K562 (cell line): ENCODE measurements around the gene CNBD2. TPM values are rescaled to one million over a fixed set of nuclear protein-coding genes. Genes with fewer than 3 reads are reported as not detected.
A peak's percentile ranks its signal among the peaks of the same experiment; 100 is the strongest.

Experiments used
- AFF1 ChIP-seq, 2 experiments: fragments of 450-650 bp; IDR thresholded peaks; 2 replicates each; pipeline ENCODE4 v1.6.1; 2018; ENCODE audit warnings: mild to moderate bottlenecking in 2 of 2, low read depth in 1 of 2; ENCODE audit not compliant: partially characterized antibody in 2 of 2
- CC2D1A ChIP-seq: fragments of 450-650 bp; IDR thresholded peaks from 2 replicates; pipeline ENCODE4 v1.6.1; 2017; ENCODE audit warnings: mild to moderate bottlenecking
- CXXC5 ChIP-seq: fragments of 250-450 bp; sonication (Bioruptor Pico); IDR thresholded peaks from 2 replicates; pipeline ENCODE4 v1.8.0; 2022; ENCODE audit warnings: inconsistent platforms, mild to moderate bottlenecking, moderate library complexity
- DPF2 ChIP-seq: fragments of 450-650 bp; IDR thresholded peaks from 2 replicates; pipeline ENCODE4 v1.6.1; 2016
- ESRRA ChIP-seq: fragments of 450-650 bp; IDR thresholded peaks from 2 replicates; pipeline ENCODE4 v1.6.1; 2014; ENCODE audit warnings: low read depth, mild to moderate bottlenecking, moderate library complexity, borderline replicate concordance
- HBP1 ChIP-seq: fragments of 450-650 bp; formaldehyde crosslinking; IDR thresholded peaks from 2 replicates; pipeline ENCODE4 v1.4.0; 2022; ENCODE audit warnings: missing genetic modification characterization
- HES1 ChIP-seq: fragments of 450-650 bp; IDR thresholded peaks from 2 replicates; pipeline ENCODE4 v1.6.1; 2016; ENCODE audit warnings: low read depth, mild to moderate bottlenecking, moderate library complexity
- MYBL2 ChIP-seq, 2 experiments: fragments of 450-650 bp in 1 of 2; sonication (generic) in 1 of 2; formaldehyde crosslinking in 1 of 2; IDR thresholded peaks; 2 replicates each; pipeline versions ENCODE4 v1.6.1 to v1.8.1; 2017 to 2022; ENCODE audit warnings: borderline replicate concordance in 1 of 2, inconsistent platforms in 1 of 2, low read depth in 1 of 2, mild to moderate bottlenecking in 1 of 2, missing genetic modification reagents in 1 of 2, moderate library complexity in 1 of 2
- POLR3G ChIP-seq: IDR thresholded peaks from 2 replicates; pipeline ENCODE4 v1.6.1; 2011; ENCODE audit not compliant: insufficient read length, insufficient replicate concordance; ENCODE audit errors: extremely low read depth
- RBM15 ChIP-seq: fragments of 200-400 bp; formaldehyde crosslinking; IDR thresholded peaks from 2 replicates; pipeline ENCODE4 v1.6.1; 2018; ENCODE audit warnings: mild to moderate bottlenecking, low read length, moderate library complexity; ENCODE audit not compliant: insufficient read depth
- RCOR1 ChIP-seq, 2 experiments: IDR thresholded peaks; 2 replicates each; pipeline ENCODE4 v1.6.1; 2012; ENCODE audit warnings: low read depth in 2 of 2, low read length in 2 of 2, borderline replicate concordance in 1 of 2, improper control_type of control experiment in 1 of 2
- SRSF7 ChIP-seq: fragments of 200-400 bp; formaldehyde crosslinking; optimal IDR thresholded peaks from 2 replicates; pipeline ENCODE3; 2017; ENCODE audit warnings: mild to moderate bottlenecking, low read depth, low read length
- YBX1 ChIP-seq: fragments of 450-650 bp; IDR thresholded peaks from 2 replicates; pipeline ENCODE4 v1.7.1; 2016; ENCODE audit warnings: mild to moderate bottlenecking
- ZNF12 ChIP-seq: sonication (generic); formaldehyde crosslinking; IDR thresholded peaks from 2 replicates; pipeline ENCODE4 v1.4.0; 2020; ENCODE audit warnings: mild to moderate bottlenecking, missing genetic modification reagents
- polyA plus RNA-seq, 8 experiments: library from polyadenylated mRNA; depleted of rRNA in 4 of 8; stranded (reverse) in 5 of 8; unstranded in 3 of 8; fragments of >200 nt; fragmentation: Nextera tagmentation in 2 of 8; fragmentation: Illumina TruSeq in 1 of 8; extraction: Ambion mirVana in 2 of 8; extraction: Trizol in 1 of 8; gene quantifications; 2 replicates each; pipeline versions ENCODE4 v1.2.1 to v1.2.3, GENCODE V29; 2011 to 2014; ENCODE audit warnings: inconsistent platforms in 1 of 8, missing spikeins in 1 of 8
- total RNA-seq, 7 experiments: library from RNA; depleted of rRNA in 6 of 7; stranded (reverse); fragments of >200 nt in 6 of 7; fragmentation: Illumina TruSeq in 2 of 7; extraction: Trizol in 2 of 7; gene quantifications; 2 replicates each; pipeline versions ENCODE4 v1.2.1 to v1.2.3, GENCODE V29; 2011 to 2021; ENCODE audit warnings: low replicate concordance in 1 of 7
- TF ChIP-seq, protein P1 (sequence below): fragments of 450-650 bp; conservative IDR thresholded peaks from 2 replicates; pipeline ENCODE4 v1.6.1; 2016; ENCODE audit warnings: missing genetic modification characterization, low read depth, mild to moderate bottlenecking, control low read depth, missing compliant biosample characterization

CNBD2 gene
- total and polyA plus RNA-seq, 9 of the 15 experiments (the other 6 are each of a cell fraction or from before 2014, with no cell fraction given), result 3.2 to 17.5 (median 5.3) TPM

GRCh38 chr20:35978041-35978513, 9.7 kb downstream of the CNBD2 start (continued):
- TF ChIP-seq RBM15 (no peak), HES1 (no peak), YBX1 (no peak), CC2D1A (no peak), AFF1 (IDR thresholded peaks at IDR 0.05; ENCODE audit: low read depth in 1 of 2, partially characterized antibody in 2 of 2) (peak in 1 of 2 experiments; percentile 23), DPF2 (peak; percentile 71; the same call in 1 of the 2 replicates), POLR3G (no peak), MYBL2 (IDR thresholded peaks at IDR 0.05; ENCODE audit: low read depth) (no peak), MYBL2 (CRISPR knock-in tag; IDR thresholded peaks at IDR 0.05; ENCODE audit: borderline replicate concordance) (no peak), ESRRA (no peak), RCOR1 (IDR thresholded peaks at IDR 0.05; ENCODE audit: borderline replicate concordance in 1 of 2, low read depth in 2 of 2, low read length in 2 of 2) (peak in 1 of 2 experiments; percentile 8; a peak in 1 of 4 replicates), ZNF12 (CRISPR knock-in tag) (no peak), CXXC5 (CRISPR knock-in tag) (0 out of 2 replicates have a peak, but pooled peaks have one; percentile 19), SRSF7 (no peak), HBP1 (no peak)
- TF ChIP-seq, protein P1, sequence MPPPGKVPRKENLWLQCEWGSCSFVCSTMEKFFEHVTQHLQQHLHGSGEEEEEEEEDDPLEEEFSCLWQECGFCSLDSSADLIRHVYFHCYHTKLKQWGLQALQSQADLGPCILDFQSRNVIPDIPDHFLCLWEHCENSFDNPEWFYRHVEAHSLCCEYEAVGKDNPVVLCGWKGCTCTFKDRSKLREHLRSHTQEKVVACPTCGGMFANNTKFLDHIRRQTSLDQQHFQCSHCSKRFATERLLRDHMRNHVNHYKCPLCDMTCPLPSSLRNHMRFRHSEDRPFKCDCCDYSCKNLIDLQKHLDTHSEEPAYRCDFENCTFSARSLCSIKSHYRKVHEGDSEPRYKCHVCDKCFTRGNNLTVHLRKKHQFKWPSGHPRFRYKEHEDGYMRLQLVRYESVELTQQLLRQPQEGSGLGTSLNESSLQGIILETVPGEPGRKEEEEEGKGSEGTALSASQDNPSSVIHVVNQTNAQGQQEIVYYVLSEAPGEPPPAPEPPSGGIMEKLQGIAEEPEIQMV (tag), result no peak
